ENCODE measurements around the gene PDE7B.
A peak's percentile ranks its signal among the peaks of the same experiment; 100 is the strongest.
"Not testable (repeated sequence)": the region's sequence is repeated elsewhere in the genome, so short reads cannot be mapped to it uniquely, and the experiment has no call there.

PDE7B gene

DNA sequence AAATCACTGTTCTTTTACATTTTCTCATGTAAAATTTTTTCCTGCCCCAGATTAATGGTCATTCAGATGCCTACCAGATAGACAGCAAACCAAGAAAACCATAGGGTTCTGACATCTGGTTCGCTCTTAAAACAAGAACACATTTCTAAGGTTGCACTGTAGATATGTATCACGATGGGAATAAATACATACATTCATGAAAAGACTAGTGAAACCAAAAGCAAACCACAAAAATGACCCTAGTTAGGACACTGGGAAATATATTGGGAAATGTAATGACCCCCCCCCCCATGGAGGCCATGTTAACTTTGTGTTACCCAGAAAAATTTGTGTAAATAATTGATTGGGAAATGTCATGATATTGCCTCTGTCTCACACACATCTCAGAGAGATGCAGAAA is 361.1 kb downstream of the PDE7B start:
- DNase-seq, result no peak

DNA sequence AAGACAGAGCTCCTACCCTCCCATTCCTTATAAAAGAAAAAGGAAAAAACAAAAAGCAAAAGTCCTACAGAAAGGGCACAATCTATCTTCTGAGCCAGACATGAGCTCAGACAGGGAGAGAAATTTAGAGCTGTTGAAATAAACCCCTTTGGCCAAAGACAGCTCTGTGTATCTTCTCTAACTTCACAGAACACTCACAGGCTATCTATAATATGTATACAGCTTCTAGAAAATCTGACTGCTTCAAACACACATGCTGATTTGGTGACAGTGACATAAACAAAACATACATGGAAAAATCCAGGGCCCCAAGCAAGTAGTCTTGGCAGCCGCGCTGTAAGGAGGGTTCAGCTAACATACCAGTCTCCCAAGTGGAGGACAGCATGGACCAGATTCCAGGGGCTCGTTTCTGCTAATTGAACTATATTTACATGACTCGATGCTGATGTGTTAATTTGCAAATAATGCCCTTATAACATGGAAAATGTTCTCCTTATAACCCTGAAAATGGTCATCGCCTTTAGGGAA is 361.6 kb downstream of the PDE7B start:
- no peak for DNase-seq

DNA sequence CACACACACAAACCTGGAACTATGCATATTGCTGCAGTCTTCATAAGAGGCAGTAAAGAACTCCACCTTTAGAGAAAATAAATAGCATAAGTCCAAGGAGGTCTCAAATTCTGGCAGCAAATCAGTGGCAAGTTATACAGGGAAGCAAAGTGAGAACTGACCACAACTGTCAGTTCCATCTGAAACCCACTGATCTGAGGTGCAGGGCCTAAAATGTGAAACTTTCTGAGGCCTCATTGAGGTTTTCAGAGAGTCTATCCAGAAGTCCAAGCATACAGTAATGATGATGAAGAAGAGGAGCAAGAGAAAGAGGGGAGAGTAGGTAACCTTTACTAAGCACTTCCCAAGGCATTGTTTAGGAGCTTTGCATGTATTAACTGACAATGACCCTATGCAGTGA is 362.4 kb downstream of the PDE7B start:
- no peak for DNase-seq

DNA sequence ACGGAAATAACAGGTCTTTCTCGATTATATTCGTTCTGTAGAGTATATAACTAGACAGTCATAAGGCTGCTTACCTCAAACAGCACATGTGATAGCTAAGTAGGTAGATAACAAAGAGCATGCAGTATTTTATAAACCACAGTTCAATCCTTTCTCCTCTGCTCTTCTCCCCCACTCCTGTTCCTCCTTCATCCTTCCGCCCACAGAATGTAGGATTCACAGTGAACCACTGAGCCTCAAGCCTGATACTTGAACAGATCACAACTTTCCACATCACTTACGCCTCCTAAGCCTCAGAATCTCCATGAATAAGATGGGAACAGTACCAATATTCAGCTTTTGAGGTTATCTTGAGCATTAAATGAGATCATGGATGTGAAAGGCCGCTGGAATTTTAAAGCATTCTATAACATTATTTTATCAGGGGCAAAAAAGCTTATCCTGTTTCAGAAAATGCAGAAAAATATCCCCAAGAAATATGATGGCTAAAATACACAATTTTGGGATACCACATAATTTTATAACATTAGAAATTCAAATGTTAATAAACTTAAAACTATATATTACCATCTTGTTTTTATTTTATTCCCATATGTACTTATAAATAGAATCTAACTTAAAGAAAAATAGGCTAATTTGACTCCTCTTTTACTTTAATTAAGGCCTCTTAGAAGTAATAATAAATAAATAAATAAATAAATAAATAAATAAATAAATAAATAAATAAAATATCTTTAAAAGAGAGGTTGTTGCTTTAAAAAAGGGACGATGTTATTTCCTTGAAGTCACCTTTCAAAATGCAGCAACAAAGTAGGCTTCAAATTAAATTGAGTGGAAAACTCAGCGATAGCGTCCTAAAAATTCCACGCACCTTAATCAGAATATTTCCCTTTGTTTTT is 365.3 kb downstream of the PDE7B start:
- no peak for DNase-seq

DNA sequence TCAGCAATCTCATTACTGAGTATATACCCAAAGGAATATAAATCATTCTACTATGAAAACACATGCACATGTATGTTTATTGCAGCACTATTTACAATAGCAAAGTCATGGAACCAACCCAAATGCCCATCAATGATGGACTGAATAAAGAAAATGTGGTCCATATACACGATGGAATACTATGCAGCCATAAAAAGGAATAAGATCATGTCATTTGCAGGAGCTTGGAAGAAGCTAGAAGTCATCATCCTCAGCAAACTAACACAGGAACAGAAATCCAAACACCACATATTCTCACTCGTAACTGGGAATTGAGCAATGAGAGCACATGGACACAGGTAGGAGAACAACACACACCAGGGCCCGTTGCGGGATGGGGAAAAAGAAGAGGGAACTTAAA is 373.5 kb downstream of the PDE7B start:
- not testable (repeated sequence) for DNase-seq

DNA sequence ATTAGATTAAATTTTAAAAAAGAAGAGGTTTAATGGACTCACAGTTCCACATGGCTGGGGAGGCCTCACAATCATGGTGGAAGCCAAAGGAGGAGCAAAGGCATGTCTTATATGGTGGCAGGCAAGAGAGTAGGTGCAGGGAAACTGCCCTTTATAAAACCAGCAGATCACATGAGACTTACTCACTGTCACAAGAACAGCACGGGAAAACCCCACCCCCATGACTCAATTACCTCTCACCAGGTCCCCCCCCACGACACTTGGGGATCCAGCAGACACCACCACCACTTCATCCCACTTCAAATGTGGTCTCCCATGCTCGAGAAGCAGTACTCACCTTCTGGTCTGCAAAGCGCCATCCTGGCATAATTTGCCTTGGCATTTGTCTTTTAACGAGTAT is 374.0 kb downstream of the PDE7B start:
- no peak for DNase-seq

DNA sequence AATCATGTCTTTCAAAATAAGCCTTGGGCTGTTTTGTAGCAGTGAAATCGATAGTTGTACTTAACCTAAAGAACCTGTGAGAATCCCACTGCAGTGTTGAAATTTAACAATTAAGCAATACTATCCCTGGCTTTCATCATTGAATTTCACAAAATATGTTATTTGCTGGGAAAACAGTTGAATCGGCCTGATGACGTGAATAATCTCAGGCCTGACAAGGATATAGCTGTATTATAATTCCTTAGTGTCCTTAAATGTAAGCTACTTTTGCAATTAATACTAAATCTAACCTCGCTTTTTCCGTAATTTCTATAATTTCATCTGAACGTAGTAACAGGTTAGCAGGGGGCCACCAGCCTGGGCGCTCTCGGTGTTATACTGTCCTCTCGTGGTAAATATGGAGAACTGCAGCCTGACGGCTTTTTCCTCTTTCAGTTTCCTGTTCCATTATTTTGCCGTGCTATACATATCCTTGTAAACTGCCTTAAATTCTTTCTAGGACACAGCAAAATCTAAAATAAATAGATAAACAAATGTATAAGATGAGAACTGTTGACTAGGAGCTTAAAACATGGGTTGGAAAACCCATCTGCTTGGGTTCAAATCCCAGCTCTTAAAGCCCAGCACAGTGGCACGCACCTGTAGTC is 374.6 kb downstream of the PDE7B start:
- DNase-seq, result peak; percentile 54 to 63

DNA sequence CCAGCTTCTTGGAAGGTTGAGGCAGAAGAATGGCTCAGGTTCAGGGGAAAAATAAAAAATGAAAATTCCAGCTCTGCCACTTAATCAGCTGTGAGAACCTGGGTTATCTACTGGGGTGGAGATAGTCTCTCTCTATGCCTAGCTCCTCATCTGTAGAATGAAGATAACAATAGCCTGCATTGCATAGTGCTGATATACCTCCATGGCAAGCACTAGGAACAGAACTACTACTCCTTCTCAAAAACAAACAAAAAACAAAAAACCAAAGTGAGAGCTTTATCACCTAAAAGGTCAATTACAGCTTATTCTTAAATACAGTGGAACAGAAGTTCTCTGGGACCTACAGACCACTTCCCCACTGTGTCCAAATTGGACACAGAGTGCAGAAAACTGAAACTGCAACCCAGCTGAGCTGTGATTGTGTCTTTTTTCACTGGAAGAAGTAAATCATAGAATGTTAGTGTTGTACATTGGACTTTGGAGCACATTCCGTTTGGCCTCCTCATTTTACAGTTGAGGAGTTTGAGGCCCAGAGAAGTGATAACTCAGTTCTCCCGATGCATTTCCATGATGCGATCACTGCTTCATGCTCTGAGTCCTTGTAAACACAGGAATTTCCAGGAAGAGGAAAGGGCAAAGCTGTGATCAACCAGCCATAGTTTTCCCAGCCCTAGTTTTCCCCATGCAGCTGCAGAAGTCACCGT is 375.3 kb downstream of the PDE7B start:
- no peak for DNase-seq

DNA sequence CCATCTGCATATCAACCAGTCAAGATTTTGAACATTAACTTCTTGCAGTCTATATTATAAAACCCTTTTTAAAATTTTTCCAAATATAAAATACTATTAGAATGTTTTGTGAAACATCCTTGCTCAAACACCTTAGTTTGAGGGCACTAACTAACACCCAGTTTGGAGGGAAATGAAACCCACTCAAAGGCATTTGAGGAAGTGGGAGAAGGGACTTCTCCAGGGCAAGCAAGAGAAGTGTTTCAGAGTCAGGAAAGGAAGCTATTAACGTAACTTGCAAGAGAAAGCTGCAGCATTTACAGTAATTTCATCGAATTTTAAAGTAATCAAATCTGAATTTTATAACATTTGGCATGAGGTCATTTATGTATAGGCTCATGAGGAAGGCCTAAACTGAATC is 377.3 kb downstream of the PDE7B start:
- DNase-seq, result no peak

DNA sequence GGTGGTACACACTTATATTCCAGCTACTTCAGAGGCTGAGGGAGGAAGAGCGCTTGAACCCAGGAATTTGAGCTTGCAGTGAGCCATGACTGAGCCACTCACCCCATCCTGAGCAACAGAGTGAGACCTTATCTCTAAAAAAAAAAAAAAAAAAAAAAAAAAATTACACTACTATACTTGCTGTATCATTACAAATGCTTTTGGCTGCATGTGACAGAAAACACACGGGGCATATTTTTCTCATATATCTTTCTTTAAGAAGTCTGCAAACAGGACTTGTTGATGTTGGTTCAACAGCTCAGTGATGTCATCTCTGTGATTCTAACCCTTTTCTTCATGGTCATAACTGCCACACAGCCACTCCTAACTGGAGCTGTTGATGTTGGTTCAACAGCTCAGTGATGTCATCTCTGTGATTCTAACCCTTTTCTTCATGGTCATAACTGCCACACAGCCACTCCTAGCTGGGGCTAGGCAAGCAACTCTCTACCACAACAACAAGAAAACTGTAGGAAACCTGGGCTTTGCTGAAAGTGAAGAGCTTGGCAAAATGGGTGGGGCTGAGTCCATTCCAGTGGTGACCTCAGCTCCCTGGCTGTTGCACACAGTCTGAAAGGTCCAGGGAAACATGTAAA is 378.8 kb downstream of the PDE7B start:
- no peak for DNase-seq

DNA sequence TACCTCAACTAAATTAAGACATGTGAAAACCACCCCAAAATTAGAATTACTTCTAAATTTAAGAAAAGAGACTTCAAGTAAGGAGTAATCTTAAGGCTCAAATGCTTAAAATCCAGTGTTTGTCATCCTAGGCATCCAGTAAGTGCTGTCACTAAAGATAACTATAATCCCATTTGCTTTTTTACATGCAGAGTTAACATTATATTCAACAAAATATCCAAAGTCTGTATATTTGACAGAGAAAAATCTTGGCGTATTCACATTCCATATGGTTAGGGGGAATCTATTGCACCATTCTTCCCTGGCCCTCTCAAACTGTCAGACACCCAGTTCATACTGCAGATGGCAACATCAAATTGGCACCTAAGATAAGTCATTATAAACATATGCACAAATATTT is 381.2 kb downstream of the PDE7B start:
- DNase-seq, result no peak

DNA sequence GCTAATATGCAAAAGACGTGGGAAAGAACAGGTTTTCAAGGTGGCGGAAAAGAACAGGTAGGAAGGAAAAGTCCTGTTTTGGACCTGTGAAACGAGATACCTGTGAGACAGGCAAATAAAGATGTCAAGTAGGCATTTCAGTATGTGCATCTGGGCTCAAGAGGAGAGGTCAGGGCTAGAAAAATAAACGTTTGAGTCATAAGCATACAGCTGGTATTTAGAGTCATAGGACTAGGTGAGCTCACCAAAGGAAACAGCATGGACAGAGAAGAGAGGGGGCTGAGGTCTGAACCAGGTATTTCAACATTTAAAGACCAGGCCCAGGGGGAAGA is 383.7 kb downstream of the PDE7B start:
- no peak for DNase-seq

DNA sequence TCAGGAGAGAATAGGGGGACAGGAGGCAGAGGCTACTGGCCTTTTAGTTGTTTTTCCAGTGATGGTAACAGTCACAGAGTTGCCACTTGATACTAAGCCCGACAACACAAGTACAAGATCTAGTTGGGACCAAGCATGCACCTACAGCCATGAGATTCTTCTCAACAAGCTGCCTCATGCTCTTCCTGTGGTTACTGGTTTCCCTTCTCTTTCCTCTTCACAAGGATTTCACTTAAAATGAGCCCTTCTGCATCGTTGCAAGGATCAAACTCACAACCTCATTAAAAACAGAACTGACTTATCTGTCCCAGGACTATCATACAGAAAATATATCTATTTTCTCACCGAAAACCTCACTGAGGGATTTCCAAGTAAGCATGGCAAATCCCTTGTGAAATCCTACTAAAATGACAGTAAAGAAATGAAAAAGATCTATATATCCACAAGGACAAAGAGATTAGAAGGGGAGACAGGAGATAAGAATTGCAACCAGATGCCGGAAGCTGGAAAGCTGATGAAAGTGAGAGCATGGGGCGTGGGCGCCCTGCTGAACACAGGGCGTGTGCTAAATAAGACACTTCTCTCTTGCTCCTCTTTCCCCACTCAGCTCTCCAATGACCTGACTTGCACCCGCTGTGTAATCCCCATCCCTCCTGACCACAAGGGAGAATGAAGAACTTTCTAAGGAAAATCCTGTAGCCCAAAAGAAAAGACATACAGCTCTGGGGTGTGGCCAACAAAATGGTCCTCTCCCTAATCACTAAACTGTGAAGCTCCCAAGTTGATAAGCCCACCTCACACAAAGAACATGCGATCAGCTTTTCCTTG is 385.2 kb downstream of the PDE7B start:
- DNase-seq, result no peak

DNA sequence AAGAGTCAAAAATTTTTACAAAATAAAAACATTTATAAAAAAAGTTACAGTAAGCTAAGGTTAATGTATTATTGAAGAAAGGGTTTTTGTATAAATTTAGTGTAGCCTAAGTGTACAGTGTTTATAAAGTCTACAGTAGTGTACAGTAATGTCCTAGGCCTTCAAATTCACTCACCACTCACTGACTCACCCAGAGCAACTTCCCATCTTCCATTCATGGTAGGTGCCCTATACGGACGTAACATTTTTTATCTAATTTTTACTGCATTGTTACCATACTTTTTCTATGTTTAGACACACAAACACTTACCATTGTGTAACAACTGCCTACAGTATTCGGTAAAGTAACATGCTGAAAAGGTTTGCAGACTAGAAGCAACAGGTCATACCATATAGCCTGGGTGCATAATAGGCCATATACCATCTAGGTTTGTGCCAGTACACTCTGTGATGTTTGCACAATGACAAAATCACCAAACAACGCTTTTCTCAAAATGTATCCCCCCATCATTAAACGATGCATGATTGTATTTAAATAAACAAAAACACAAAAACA is 392.6 kb downstream of the PDE7B start:
- no peak for DNase-seq

Data from CD4-positive, alpha-beta T cell treated with Interleukin-4 for 1 hour (primary cell).